EH (cell line): ENCODE measurements around the gene MUL1.
"Not testable (repeated sequence)": the region's sequence is repeated elsewhere in the genome, so short reads cannot be mapped to it uniquely, and the experiment has no call there.

Source experiments
- DNase-seq: peaks from one replicate; pipeline ENCODE4 v3.0.0-alpha.2; 2015; ENCODE audit warnings: low read depth

MUL1 gene

DNA sequence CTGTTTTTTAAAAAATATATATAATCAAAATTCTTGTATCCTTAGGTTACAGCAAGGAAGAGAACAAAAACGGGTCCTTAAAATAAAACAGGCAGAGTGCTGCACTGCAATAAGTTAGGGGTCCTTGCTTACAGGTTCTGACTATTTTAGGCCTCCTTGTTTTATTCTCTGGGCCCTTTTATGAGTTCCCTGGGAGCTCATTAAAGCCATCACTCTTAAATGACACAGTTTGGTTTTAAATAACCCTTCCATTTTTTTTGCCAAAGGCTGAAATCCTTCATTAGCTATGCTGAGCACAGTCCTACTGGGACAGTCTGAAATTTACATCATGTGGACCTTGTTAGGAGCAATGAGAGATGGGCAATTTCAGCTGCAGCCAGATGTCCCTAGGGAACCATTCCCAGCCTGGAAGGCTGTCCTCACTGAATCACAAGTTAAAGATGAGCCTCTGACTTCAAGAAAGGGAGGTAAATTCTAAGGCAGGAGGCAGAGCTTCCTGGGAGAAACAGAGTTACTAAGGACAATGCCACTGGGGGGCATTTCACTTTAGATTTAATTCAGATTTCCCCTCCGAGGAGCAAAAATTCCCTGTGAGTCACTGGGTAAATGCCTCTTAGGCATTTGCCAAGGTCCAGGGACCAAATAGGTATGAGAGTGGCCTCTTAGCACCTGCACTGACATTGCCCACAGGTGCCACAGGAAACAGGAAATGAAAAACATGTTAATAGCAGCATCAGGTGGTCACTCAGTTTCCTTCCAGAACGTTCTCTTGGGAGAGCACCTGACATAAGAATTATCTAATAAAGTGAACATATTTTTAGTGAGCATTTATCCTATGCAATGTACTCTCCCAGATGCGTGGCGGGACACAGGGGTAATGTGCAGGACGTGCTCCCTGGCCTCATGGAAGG lies 3.8 kb upstream of the MUL1 start:
- DNase-seq = peak; percentile 27

DNA sequence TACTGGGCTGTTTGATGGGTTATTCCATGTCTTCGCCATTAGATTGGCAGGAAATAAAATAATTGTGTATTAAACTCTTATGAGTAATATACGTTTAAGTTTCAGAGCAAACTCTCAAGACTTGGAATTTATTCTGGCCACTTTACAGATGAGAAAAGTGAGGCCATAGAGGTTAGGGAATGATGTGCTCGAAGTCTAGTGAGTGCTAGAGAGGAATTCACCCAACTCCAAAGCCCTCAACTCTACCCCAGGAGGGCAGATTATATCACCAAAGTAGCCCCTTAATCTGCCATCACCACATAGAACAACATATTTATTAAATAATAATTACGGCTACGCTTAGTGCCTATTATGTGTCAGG lies 440 bp upstream of the MUL1 start:
- no peak for DNase-seq

DNA sequence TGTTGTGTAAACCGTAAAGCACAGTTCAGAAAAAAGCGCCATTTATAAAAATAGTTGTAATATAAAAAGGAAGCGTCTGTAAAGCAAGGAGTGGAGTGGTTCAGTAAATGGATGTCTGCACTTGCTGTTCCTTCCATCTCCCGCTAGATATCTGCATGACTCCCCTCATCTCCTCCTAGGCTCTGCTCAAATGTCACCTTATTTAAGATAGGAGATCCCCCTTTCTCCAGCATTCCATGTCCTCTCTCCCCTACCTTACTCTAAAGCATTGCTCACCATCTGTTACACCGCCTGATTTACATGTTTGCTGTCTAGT lies 745 bp downstream of the MUL1 start:
- no peak for DNase-seq

DNA sequence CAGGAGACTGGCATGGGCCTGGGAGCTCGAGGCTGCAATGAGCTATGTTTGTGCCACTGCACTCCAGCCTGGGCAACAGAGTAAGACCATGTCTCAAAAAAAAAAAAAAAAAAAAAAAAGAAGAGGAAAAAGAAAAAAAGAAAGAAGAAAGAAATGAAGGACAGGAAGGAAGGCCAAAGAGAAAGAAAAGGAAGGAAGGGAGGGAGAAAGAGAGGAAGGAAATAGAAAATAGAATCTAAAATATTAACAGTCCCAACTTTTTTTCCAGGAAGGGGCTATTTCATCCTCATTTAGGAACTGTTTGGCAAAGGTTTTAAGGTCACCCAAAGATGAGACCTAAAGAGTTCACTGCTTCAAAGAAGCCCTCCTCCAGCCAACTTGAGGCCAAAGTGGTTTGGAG lies 2.5 kb downstream of the MUL1 start:
- no peak for DNase-seq

DNA sequence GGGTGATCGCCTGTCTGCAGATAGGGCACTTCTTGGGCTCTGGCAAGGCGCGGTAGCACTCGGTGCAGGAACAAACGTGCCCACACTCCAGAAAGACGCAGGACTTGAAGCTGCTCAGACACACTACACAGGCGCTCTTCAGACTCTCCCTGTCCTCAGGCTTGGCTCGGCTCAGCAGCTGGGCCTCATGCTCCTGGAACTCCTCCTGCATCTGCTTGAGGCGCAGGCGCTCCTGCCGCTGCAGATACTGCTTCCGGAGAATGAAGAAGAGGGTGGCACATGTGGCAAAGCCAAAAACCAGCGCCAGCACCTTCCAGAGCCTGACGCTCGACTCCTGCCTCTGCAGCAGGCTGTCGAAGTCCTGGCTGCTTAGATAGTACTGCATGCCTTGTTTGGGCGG lies 7.2 kb downstream of the MUL1 start:
- no peak for DNase-seq

DNA sequence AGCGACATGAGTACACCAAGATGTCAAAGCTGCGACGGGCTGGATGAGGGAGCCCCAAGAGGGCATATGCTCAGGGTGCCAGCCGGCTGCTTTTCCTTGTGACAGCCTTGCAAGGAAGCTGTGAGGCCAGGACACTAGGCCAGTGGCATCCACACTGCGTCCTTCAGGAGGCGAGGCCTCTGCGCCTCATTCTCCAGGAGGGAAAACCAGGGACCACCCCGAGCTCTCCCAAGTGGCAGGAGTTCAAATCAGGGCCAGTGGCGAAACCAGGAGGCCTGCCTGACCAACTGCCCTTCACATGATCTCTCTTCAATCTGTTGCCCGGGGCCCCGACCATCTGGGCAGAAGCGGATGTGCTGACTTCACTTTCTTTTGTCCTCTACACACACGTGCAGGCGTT lies 8.2 kb downstream of the MUL1 start:
- DNase-seq = no peak

DNA sequence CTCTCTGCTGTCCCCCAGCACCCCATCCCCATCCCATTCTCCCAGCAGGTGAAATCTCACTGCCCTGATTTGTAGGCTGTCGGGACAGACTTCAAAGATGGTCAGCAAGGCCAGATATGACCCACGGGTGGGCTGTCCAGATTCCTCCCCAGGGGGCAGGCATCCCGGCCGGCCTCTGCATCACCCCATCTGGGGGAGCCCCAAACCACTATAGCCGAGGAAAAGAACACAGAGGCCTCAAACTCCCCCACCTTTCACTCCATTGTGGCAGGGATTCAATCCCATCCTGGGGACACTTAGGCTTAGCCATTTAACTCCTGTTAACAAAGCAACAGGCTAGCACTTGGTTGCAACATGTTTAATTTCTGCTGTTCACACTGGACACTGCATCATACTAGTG lies 8.8 kb downstream of the MUL1 start:
- no peak for DNase-seq

DNA sequence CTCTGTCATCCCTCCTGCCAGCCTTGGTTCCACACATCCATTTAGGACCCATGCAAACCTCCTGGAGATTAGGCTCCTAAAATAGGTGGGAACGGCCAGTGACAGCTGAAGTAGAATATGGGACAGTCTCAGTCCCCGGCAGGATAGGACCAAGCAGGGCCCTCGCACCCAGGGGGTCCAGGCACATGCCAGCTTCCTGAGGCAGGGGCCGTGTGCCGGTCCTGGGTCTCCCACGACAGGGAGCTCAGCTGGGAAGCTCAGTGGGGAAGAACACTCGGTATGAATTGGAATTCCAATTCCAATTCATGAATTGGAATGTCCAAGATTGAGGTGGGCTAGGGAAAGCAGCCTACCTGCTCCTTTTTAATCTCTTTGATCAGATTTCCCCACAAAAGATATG lies 9.8 kb downstream of the MUL1 start:
- DNase-seq = no peak

DNA sequence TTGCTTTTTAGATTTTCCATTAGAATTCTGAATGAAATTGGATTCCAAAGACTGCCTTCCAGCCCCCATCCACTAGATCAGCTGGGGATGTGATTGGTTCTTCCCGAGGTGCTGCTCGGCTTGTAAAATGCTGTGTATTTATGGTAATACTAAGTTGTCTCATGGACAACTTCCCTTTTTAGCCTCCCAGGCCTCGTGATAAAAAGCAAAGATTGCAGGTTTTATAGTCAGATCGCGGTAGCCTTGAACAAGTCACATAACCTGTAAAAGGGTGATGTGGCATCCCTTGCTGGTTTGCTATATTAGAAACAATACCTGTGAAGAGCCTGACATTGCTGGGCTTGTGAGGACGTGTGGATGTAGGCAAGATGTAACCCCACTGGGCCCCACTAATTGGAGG lies 10.4 kb downstream of the MUL1 start:
- DNase-seq = no peak

DNA sequence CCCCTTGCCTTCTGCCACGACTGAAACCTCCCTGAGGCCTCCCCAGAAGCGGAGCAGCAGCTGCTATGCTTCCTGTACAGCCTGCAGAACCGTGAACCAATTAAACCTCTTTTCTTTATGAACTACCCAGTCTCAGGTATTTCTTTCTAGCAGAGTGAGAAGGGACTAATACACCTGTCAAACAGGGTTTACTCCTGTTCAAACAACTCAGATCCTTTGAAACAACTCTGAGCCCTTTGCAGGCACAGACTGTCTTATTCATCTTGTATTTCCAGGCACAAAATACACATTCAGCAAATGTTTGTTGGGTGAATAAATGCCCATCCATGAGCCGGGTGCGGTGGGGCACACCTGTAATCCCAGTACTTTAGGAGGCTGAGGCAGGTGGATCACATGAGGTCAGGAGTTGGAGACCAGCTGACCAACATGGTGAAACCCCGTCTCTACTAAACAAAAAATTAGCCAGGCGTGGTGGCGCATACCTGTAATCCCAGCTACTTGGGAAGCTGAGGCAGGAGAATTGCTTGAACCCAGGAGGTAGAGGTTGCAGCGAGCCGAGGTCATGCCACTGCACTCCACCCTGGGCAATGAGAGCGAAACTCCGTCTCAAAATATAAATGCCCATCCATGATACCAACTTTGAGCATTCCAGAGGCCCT lies 11.1 kb downstream of the MUL1 start:
- not testable (repeated sequence) for DNase-seq

DNA sequence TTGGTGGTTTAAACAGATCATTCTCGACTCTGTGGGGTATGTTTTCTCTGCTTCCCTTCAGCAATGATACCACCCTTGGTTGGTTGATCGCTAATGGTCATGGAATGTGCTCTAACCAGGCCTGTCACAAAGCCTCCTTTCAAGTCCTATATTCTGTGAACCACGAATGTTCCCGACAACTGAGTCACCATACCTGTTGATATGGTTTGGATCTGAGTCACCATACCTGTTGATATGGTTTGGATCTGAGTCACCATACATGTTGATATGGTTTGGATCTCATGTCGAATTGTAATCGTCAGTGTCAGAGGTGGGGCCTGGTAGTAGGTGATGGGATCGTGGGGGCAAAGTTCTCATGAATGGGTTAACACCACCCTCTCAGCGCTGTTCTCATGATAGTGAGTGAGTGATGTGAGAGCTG lies 11.7 kb downstream of the MUL1 start:
- peak; percentile 78 for DNase-seq

DNA sequence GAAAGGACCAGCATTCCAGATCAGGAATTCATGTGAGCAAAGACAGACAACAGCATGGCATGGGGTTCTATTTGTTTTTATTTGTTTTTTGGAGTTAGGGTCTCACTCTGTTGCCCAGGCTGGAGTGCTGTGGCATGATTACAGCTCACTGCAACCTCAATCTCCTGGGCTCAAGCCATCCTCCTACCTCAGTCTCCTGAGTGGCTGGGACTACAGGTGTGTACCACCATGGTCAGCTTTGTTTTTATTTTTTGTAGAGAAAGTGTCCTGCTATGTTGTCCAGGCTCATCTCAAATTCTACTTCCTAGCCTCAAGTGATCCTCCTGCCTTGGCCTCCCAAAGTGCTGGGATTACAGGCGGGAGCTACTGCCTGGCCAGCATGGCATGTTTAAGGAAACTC lies 12.3 kb downstream of the MUL1 start:
- DNase-seq = no peak

DNA sequence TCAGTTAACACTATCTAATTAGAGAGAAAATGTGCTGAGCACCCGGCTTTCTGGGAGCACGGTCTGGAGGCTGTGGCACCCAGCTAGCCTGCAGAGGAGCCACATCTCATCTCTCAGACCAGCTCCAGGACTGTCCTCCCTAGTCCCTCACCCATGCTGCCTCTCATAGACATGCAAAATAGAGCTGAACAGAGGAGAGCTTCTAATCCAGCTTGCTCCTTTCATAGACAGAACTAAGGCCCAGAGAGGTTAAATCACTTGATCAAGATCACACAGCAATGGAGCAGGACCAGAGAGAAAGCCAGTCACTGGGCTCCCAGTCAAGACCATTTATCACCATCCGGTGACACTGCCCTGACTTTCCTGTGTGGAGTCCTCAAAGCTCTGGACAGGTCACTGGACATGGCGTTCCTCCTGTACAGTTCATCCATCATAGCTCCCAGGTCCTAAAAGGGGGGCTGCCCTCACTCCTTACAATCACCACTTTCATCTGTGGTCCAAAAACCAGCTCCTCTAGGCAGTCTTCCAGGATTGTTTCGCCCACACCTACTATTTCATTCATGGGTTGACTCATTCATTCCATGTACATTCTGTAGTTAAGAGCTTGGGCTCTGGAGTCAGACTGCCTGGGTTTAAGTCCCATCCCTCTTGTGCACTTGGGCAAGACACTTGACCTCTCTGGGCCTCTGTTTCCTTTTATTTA lies 13.2 kb downstream of the MUL1 start:
- DNase-seq = peak; percentile 92

DNA sequence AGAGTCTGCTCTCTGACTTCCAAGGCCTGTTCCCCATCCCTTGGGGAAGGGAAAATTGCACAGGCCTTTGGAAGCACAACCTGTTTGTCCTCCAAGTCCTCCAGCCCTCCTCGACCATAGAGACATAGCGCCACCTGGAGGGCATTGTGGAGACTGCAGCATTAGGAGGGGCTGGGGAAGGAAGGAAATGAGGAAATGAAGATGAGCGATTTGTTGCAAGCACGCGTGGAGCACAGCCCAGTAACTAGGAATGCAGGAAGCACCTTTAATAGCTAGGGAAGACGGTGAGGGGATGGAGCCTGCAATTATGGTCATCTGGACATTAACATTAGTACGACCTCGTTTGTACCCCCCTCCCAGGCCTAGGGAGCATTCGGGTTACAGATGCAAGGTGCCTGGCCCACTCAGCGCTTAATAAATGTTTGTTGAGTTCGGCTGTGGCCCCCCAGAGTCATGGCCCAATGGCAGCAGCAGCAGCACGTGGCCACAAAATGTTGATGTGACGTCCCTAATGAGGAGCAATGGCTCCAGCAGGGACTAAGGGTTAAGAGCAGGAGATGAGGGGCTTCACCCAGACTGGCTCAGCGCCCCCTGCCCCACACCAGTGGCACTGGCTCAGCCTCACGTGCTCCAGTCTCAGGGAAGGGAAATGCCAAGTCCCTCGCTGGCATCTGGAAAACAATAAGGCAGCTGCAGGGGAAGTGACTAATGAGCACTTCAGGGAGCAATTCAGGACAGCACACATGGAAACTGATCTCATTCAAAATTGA lies 13.9 kb downstream of the MUL1 start:
- DNase-seq = peak; percentile 87

DNA sequence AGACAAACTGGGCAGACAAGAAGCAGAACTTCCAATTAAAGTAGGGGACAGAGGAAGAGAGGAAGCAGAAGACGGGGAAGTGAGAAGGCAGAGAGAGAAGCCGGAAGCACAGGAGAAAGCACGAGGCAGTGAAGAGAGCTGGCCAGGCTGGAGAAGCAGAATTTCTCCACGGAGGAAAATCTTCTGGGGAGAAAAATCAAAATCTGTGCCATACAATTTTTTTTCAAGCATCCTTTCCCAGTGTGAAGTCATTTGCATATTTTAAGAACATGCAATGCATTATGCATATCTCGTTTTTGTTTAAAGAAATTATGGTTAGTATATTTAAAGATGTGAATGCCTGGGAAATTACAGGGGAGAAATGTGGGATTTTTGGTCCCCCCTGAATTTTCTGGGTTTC lies 14.6 kb downstream of the MUL1 start:
- no peak for DNase-seq

DNA sequence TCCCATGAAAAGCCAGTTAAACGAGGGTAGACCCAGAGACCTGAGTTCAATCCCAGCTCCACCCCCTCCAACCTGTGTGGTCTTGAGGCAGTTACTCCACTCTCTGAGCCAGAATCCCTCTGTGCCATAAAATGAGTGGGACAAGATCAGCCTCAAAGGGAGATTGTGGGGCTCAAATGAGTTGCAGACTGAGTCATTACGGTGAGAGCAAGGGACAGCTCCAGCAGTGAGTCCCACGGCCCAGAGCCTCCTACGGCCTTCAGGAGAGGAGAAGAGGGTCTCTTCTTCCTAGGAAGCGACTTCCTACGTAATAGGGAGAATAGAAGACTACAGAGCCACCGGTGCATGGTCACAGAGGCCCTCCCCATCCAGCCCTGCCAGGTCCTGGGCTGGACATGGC lies 15.2 kb downstream of the MUL1 start:
- no peak for DNase-seq

DNA sequence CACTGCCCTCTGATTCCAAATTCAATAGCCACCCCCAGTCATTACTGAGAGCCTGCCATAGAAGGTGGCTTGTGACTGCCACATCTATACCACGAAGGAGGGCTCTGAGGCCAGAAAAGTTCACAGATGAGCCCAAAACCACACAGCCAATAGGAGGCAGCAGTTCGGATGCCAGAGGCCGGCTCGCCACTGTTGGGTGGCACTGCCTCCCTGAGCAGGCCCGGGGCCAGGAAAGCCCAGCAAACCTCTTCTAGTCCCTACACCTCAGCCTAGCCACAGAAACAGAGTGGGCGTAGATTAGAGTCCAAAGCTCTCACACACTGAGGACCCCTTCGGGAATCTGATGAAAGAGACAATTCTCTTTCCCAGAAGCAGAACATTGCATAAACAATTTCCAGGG lies 16.1 kb downstream of the MUL1 start:
- DNase-seq = no peak

DNA sequence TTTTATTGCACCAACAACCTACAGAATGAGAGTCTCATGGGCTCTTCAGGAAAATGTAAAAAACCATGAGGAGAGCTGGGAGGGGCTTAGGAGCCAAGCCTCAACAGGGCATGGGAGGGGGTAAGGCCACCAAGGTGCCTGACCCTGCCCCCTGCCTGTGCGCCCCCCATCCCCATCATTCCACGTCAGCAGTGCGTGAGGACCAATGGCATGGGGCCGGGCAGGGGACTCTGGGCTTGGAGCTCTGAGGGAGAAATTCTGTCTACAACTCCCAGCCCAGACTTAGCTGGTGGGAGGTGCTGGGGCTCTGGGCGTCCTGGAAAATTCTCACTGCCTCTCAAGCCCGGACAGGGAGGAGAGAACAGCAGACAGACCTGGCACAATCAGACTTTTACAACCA lies 16.8 kb downstream of the MUL1 start:
- no peak for DNase-seq

DNA sequence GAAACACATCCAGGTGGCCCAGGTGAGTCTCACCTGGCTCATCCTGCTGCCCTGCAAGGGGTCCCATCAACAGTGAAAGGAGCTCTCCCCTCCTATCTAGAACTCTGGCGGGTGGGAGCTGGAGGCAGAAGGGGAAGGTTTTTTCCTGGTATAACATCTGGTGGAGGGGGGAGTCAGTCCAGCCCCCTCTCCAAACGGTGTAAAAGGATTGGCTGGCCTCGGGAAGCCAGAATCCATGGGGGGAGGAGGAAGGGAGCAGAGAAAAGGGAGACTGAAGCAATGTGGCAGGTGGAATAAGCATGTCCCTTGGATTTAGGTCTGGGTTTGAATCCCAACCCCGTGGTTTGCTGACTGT lies 20.7 kb downstream of the MUL1 start:
- no peak for DNase-seq

DNA sequence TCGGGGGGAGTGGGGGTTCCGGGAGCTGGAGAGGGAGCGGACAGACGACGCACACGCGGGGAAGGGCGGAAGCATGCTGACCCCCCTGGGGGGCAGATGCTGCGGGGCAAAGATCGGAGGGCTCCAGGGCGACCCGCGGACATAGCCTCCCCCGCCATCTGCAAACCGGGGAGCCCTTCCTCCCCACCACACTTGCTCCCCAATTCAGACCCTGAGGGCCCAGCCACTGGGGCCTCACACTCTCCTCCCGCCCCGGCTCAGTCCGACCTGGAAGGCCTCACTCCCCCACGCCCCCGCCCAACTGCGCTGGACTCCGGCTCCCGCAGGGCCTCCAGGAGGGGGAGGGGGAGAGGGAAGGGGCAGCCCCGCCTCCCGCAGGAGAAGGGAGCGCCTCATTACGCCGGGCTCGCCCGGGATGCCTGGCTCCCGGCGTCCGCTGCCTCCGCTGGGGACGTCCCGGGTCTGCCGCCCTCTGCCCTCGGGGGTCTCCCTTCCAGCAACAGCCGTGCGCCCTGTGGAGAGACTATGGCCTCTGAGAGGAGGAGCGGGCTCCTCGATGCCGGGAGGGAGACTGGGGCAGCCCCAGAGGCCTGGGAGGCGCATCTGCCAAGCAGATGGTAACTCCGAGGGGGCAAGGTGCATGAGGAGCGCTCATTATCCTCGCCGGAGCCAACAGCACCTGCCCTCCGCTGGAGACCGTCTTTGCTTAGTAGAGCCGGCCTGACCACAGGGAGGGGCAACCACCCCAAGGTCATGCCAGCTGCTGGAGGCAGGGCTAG lies 21.3 kb downstream of the MUL1 start:
- peak; percentile 68 for DNase-seq

DNA sequence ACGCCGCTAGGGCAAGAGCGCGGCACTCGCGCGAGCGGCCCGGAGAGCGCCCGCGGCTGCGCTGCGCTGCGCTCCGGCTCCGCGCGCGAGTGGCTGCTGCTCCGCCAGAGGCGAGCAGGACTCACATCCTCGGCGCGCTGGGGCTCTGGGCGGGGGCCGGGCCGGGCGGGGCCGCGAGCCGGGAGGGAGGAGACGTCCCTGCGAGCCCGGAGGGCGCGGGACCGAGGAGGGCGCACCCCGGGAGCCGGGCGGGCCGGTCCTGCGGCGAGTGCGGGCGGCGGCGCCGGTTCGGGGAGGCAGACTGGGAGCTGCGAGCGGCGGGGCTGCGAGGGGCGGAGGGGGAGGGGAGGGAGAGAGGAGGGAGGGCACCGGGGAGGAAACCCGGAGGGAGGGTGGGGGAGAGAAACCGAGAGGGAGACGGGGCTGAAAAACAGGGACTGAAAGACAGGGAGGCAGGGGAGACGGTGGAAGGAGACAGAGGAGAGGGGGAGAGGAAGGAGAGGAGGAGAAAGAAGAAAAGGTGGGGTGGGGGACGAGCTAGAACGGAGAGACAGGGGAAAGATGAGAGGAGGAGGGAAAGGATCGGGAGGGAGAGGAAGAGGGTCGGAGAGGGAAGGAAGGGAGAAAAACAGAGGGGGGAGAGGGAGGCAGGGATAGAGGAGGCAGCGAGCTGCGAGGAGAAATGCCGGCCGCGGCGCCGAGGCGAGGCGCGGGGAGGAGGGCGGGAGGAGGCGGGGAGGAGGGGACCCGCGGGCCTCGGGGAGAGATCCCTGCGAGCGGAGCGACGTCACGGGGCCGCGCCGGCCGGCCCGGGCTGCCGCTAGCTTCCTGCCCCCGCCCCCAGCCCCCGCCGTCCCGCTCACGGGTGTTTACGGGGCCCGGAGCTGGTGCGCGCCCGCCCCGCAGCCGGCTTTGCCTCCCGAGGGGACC lies 22.2 kb downstream of the MUL1 start, which contains the start of gene CAMK2N1:
TSS of gene CAMK2N1 (minus strand) at position 684 of the 930 bp plus-strand sequence. CDS start 831 bp downstream, outside the sequence.
- peak; percentile 77 for DNase-seq
